Nephron progenitor cell (in vitro differentiated cells): Measurements from ENCODE around the gene RESF1.
A peak's percentile ranks its signal among the peaks of the same experiment; 100 is the strongest.

Experiments
- DNase-seq: peaks from one replicate; pipeline ENCODE4 v3.0.0; 2021
- H3K27ac Mint-ChIP-seq: 2 replicates; pipeline ENCODE4 v1.8.0; 2021; ENCODE audit warnings: mild to moderate bottlenecking, moderate library complexity, mixed read lengths
- H3K27me3 Mint-ChIP-seq: 2 replicates; pipeline ENCODE4 v1.8.0; 2021; ENCODE audit warnings: mild to moderate bottlenecking, low read depth, mixed read lengths; ENCODE audit not compliant: poor library complexity
- H3K36me3 Mint-ChIP-seq: 2 replicates; pipeline ENCODE4 v1.8.0; 2021; ENCODE audit warnings: low read depth, mixed read lengths
- H3K4me1 Mint-ChIP-seq: 2 replicates; pipeline ENCODE4 v1.8.0; 2021; ENCODE audit warnings: mixed read lengths
- H3K4me3 Mint-ChIP-seq: 2 replicates; pipeline ENCODE4 v1.8.0; 2021; ENCODE audit warnings: mild to moderate bottlenecking, moderate library complexity, mixed read lengths
- H3K9me3 Mint-ChIP-seq: 2 replicates; pipeline ENCODE4 v1.8.0; 2021; ENCODE audit warnings: mild to moderate bottlenecking, moderate library complexity, mixed read lengths
- CTCF ChIP-seq: fragments of 200-600 bp; sonication (generic); IDR thresholded peaks from 2 replicates; pipeline ENCODE4 v1.5.0; 2021; ENCODE audit warnings: antibody characterized with exemption

RESF1 gene

GRCh38 chr12:31950088-31950487 lies 9.1 kb upstream of the RESF1 start:
- Mint-ChIP-seq H3K27ac (peak overlapping the region; percentile 86), H3K4me3 (no peak overlapping the region), H3K27me3 (peaks cover 4% of the 10 kb centered on the region), H3K9me3 (peaks cover 60% of the 10 kb centered on the region), H3K36me3 (peaks cover 50% of the 10 kb centered on the region), H3K4me1 (peaks cover 45% of the 10 kb centered on the region)
- TF ChIP-seq CTCF, result no peak
- DNase-seq, result no peak

GRCh38 chr12:31950492-31950891 lies 8.7 kb upstream of the RESF1 start:
- Mint-ChIP-seq H3K4me3 (no peak overlapping the region), H3K9me3 (peaks cover 59% of the 10 kb centered on the region), H3K27ac (peak overlapping the region; percentile 86), H3K36me3 (peaks cover 52% of the 10 kb centered on the region), H3K27me3 (peaks cover 8% of the 10 kb centered on the region), H3K4me1 (peaks cover 49% of the 10 kb centered on the region)
- TF ChIP-seq CTCF, result no peak
- DNase-seq, result no peak

- H3K4me3 Mint-ChIP-seq, result no peak overlapping the region
- peaks cover 50% of the 10 kb centered on the region for H3K36me3 Mint-ChIP-seq
- no peak for DNase-seq
- no peak for TF ChIP-seq CTCF
- H3K9me3 Mint-ChIP-seq, result peaks cover 57% of the 10 kb centered on the region
- H3K27ac Mint-ChIP-seq, result peak overlapping the region; percentile 86
- peaks cover 11% of the 10 kb centered on the region for H3K27me3 Mint-ChIP-seq
- H3K4me1 Mint-ChIP-seq, result peaks cover 51% of the 10 kb centered on the region
Measured at GRCh38 chr12:31951008-31951407, 8.2 kb upstream of the RESF1 start.

- H3K4me3 Mint-ChIP-seq, result no peak overlapping the region
- H3K4me1 Mint-ChIP-seq, result peaks cover 55% of the 10 kb centered on the region
- H3K36me3 Mint-ChIP-seq, result peaks cover 54% of the 10 kb centered on the region
- H3K27me3 Mint-ChIP-seq, result peaks cover 11% of the 10 kb centered on the region
- DNase-seq, result no peak
- peaks cover 59% of the 10 kb centered on the region for H3K9me3 Mint-ChIP-seq
- peak overlapping the region; percentile 70 for H3K27ac Mint-ChIP-seq
- TF ChIP-seq CTCF, result no peak
Measured at GRCh38 chr12:31951939-31952338, 7.3 kb upstream of the RESF1 start.

- H3K27ac Mint-ChIP-seq, result peak overlapping the region; percentile 93
- peaks cover 7% of the 10 kb centered on the region for H3K27me3 Mint-ChIP-seq
- peaks cover 54% of the 10 kb centered on the region for H3K36me3 Mint-ChIP-seq
- no peak overlapping the region for H3K4me3 Mint-ChIP-seq
- no peak for TF ChIP-seq CTCF
- no peak for DNase-seq
- H3K4me1 Mint-ChIP-seq, result peaks cover 59% of the 10 kb centered on the region
- peaks cover 60% of the 10 kb centered on the region for H3K9me3 Mint-ChIP-seq
Measured at GRCh38 chr12:31952418-31952817, 6.8 kb upstream of the RESF1 start.

- TF ChIP-seq CTCF, result no peak
- Mint-ChIP-seq H3K36me3 (peaks cover 37% of the 10 kb centered on the region), H3K27ac (no peak overlapping the region), H3K4me1 (peaks cover 64% of the 10 kb centered on the region), H3K4me3 (no peak overlapping the region), H3K9me3 (peaks cover 43% of the 10 kb centered on the region), H3K27me3 (peaks cover 7% of the 10 kb centered on the region)
- no peak for DNase-seq
Measured at GRCh38 chr12:31954925-31955858, 4.0 kb upstream of the RESF1 start.
